Measurements from ENCODE around the gene B4GALT6.

The B4GALT6 gene

DNA sequence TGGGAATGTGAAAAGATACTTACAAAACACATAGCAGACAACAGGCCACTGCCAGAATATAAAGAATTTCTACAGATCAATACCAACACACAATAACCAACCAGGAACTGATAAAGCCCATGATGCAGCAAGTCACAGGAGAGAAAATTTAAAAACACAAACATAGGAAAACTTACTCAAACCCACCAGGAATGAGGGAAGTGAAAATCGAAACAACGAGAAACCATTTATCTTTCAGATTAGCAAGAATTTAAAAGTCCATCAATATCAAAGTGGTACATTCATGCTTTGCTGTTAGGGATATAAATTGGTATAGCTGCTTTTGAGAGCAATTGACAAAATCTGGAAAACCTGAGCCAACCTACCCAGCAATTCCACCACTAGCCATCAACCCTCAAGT lies 27.6 kb downstream of the B4GALT6 start:
- no peak overlapping the region for H3K9ac ChIP-seq (ENCODE audit: low read depth, low read length, poor library complexity, severe bottlenecking)
- peaks cover 26% of the 10 kb centered on the region; the same call in 1 of the 2 replicates for H3K79me2 ChIP-seq (ENCODE audit: insufficient read depth, low read length)
- H3K27me3 ChIP-seq (ENCODE audit: insufficient read depth, low read length, poor library complexity, severe bottlenecking): no peaks in the 10 kb centered on the region
- H3K36me3 ChIP-seq (ENCODE audit: insufficient read depth, low read length): peaks cover 44% of the 10 kb centered on the region; the same call in 1 of the 2 replicates
- no peak overlapping the region for H3K4me3 ChIP-seq (ENCODE audit: low read length, poor library complexity, severe bottlenecking)
- H4K20me1 ChIP-seq (ENCODE audit: insufficient read depth, low read length, poor library complexity, severe bottlenecking): no peaks in the 10 kb centered on the region
- H3K4me2 ChIP-seq (ENCODE audit: low read depth, low read length, poor library complexity, severe bottlenecking): no peak overlapping the region
- H3F3A ChIP-seq (ENCODE audit: low read depth): no peaks in the 10 kb centered on the region
- no peaks in the 10 kb centered on the region for H3K9me2 ChIP-seq (replicated peaks; ENCODE audit: low read depth, low read length)
- H3K9me3 ChIP-seq (ENCODE audit: insufficient read depth, low read depth, low read length): no peaks in the 10 kb centered on the region
- H2AFZ ChIP-seq (ENCODE audit: low read length): no peak overlapping the region
- no peak for TF ChIP-seq EZH2phosphoT487 (IDR thresholded peaks at IDR 0.05; ENCODE audit: borderline replicate concordance)
- TF ChIP-seq, protein P1, sequence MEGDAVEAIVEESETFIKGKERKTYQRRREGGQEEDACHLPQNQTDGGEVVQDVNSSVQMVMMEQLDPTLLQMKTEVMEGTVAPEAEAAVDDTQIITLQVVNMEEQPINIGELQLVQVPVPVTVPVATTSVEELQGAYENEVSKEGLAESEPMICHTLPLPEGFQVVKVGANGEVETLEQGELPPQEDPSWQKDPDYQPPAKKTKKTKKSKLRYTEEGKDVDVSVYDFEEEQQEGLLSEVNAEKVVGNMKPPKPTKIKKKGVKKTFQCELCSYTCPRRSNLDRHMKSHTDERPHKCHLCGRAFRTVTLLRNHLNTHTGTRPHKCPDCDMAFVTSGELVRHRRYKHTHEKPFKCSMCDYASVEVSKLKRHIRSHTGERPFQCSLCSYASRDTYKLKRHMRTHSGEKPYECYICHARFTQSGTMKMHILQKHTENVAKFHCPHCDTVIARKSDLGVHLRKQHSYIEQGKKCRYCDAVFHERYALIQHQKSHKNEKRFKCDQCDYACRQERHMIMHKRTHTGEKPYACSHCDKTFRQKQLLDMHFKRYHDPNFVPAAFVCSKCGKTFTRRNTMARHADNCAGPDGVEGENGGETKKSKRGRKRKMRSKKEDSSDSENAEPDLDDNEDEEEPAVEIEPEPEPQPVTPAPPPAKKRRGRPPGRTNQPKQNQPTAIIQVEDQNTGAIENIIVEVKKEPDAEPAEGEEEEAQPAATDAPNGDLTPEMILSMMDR (conservative IDR thresholded peaks at IDR 0.05; ENCODE audit: low read length): no peak
- peaks cover 4% of the 10 kb centered on the region for H3K4me1 ChIP-seq (ENCODE audit: insufficient read depth, low read length, poor library complexity, severe bottlenecking)

DNA sequence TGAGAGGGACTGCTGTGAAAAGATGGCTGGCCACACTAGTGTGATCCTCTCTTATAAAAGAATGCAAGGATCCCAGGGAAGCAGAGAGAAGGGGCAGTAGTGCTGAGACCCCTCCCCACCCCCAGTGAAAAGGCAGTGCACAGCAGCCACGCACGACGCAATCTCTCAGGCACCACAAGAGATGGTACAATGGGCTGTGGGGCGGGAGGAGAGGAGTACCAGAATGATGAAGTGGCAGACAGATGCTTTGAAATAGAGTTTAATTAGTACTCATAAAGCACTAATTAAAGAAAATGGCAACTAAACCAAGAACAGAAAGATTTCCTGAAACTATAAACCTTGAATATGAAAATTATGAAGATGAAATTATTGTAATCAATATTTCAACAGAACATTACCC lies 29.0 kb downstream of the B4GALT6 start:
- peaks cover 12% of the 10 kb centered on the region for H3K4me1 ChIP-seq (ENCODE audit: insufficient read depth, low read length, poor library complexity, severe bottlenecking)
- peaks cover 26% of the 10 kb centered on the region; the same call in 1 of the 2 replicates for H3K79me2 ChIP-seq (ENCODE audit: insufficient read depth, low read length)
- no peak for TF ChIP-seq EZH2phosphoT487 (IDR thresholded peaks at IDR 0.05; ENCODE audit: borderline replicate concordance)
- TF ChIP-seq, protein P1 (conservative IDR thresholded peaks at IDR 0.05; ENCODE audit: low read length): no peak
- no peak overlapping the region for H3K4me3 ChIP-seq (ENCODE audit: low read length, poor library complexity, severe bottlenecking)
- H2AFZ ChIP-seq (ENCODE audit: low read length): no peak overlapping the region
- H3K9me2 ChIP-seq (replicated peaks; ENCODE audit: low read depth, low read length): no peaks in the 10 kb centered on the region
- no peaks in the 10 kb centered on the region for H3F3A ChIP-seq (ENCODE audit: low read depth)
- no peaks in the 10 kb centered on the region for H3K9me3 ChIP-seq (ENCODE audit: insufficient read depth, low read depth, low read length)
- H4K20me1 ChIP-seq (ENCODE audit: insufficient read depth, low read length, poor library complexity, severe bottlenecking): no peaks in the 10 kb centered on the region
- no peaks in the 10 kb centered on the region for H3K27me3 ChIP-seq (ENCODE audit: insufficient read depth, low read length, poor library complexity, severe bottlenecking)
- H3K36me3 ChIP-seq (ENCODE audit: insufficient read depth, low read length): peaks cover 44% of the 10 kb centered on the region; the same call in 1 of the 2 replicates
- H3K9ac ChIP-seq (ENCODE audit: low read depth, low read length, poor library complexity, severe bottlenecking): no peak overlapping the region
- no peak overlapping the region for H3K4me2 ChIP-seq (ENCODE audit: low read depth, low read length, poor library complexity, severe bottlenecking)

DNA sequence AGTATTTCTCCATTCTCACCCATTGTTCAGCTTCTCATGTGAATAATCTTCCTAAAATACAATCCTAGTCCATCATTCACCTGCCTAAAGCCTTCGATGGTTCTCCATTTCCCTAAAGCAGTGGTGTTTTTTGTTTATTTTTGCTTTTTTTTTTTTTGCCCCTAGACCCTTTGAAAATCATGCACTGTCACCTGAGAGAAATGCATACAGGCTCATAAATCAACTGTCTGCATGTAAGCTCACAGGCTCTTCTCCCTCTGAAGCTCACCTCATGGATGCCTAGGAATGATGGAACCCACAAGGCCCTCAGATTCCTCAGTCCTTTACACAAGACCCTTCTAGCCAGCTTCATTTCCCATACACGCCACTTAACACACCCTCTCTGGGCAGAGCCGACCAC lies 31.5 kb downstream of the B4GALT6 start:
- no peak for TF ChIP-seq EZH2phosphoT487 (IDR thresholded peaks at IDR 0.05; ENCODE audit: borderline replicate concordance)
- TF ChIP-seq, protein P1 (conservative IDR thresholded peaks at IDR 0.05; ENCODE audit: low read length): no peak
- no peaks in the 10 kb centered on the region for H3F3A ChIP-seq (ENCODE audit: low read depth)
- no peaks in the 10 kb centered on the region for H3K9me3 ChIP-seq (ENCODE audit: insufficient read depth, low read depth, low read length)
- peaks cover 28% of the 10 kb centered on the region for H3K4me1 ChIP-seq (ENCODE audit: insufficient read depth, low read length, poor library complexity, severe bottlenecking)
- no peak overlapping the region for H3K4me2 ChIP-seq (ENCODE audit: low read depth, low read length, poor library complexity, severe bottlenecking)
- no peak overlapping the region for H3K4me3 ChIP-seq (ENCODE audit: low read length, poor library complexity, severe bottlenecking)
- H3K36me3 ChIP-seq (ENCODE audit: insufficient read depth, low read length): peaks cover 42% of the 10 kb centered on the region; the same call in 1 of the 2 replicates
- H3K9me2 ChIP-seq (replicated peaks; ENCODE audit: low read depth, low read length): no peaks in the 10 kb centered on the region
- no peaks in the 10 kb centered on the region for H4K20me1 ChIP-seq (ENCODE audit: insufficient read depth, low read length, poor library complexity, severe bottlenecking)
- no peaks in the 10 kb centered on the region for H3K27me3 ChIP-seq (ENCODE audit: insufficient read depth, low read length, poor library complexity, severe bottlenecking)
- H3K79me2 ChIP-seq (ENCODE audit: insufficient read depth, low read length): peaks cover 33% of the 10 kb centered on the region; the same call in 1 of the 2 replicates
- H3K9ac ChIP-seq (ENCODE audit: low read depth, low read length, poor library complexity, severe bottlenecking): no peak overlapping the region
- H2AFZ ChIP-seq (ENCODE audit: low read length): no peak overlapping the region
